DMS79 (cell line): ENCODE data around the gene KCNMA1.
"Not testable (repeated sequence)": the region's sequence is repeated elsewhere in the genome, so short reads cannot be mapped to it uniquely, and the experiment has no call there.

Experiments
- DNase-seq: peaks from one replicate; lab custom pipeline; 2025; lab: John Stamatoyannopoulos, UW

The KCNMA1 gene

DNA sequence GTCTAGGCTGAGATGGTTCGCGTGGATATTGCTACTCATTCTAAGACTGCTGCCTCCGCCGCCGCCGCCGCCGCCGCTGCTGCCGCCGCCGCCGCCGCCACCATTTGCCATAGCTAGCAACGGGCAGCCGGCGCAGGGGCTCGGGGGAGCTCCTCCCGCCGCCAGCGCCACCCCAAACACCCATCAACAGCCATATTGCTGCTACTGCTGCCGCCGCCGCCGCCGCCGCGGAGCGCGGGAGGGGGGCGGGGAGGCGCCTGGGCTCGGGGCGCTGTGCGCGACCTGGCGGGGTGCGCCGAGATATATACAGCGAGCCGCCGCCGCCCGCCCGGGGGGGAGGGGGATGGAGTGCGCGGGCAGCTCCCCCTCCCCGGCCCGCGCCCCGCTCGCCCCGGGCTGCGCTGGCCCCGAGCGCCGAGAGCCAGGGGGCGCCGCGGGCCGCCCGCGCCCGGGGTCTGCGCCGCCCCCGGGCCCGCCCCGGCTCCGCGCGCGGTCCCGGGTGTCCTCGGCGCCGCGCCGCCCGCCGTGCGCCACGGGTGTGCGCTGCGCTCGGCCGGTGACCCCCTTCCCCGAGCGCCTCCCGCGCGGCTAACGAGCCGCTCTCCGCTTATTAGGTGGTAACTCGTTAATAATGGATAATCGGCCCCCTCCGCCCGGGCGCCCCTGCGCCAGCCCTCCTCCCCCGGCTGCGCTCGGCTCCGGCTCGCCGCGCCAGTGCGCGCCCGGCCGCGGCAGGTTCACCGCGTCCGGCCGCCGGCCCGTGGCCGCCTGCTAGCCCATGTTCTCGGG lies at the start of gene KCNMA1:
TSS of gene KCNMA1 (minus strand) at position 277 of the 789 bp plus-strand sequence.
- no peak for DNase-seq

DNA sequence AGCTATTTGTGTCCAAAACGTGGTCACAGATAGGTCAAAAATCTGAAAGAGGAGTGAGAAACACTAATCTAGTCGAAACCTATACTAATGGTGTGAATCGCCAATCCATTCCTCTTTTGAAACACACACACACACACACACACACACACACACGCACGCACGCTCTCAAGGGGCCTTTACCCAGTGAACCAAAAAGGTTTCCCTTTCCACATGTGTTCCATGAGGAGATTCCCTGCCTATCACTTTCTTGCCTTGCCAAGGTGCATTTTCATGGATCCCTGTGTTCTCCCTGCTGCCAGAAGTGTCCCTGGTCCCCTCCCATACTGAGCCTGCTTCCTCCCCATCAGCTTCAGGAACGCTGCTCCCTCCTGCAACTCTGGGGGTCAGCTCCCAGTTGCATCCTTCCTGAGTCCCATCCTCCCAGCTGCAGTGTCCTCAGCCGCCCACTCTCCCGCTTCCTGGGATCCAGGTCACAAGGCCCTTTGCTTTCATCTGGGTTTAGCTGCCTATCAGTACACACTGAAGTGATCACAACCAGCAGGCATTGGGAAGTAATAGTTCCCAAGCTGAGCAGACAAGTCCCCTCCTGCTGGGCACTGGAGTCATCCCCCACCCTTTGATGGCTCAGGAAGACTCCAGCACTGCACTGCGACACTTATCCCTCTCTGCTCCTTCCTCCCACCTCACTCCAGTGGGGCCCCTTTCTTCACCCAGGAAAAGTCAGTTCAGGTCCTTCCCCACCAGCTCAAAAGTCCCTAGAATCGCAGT lies 49.2 kb upstream of the KCNMA1 start:
- no peak for DNase-seq

DNA sequence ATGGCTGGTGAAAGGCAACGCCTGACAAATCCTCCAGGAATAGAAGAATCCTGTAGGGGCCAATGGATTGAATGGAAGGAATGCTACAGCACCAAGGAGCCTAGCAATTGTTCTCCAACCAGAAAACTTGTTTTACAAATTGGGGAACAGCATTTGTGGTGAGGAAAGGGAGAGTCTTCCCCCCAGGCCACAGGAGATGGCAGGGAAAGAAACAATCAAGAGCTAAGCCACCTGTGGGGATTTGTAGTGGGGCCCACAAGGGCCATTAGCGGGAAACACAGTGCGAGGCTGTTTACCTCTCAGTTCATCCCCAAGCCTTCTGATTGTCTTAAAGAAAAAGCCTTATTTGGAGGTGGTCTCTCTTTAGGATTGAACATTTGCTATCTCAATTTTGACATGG lies 48.5 kb upstream of the KCNMA1 start:
- no peak for DNase-seq

DNA sequence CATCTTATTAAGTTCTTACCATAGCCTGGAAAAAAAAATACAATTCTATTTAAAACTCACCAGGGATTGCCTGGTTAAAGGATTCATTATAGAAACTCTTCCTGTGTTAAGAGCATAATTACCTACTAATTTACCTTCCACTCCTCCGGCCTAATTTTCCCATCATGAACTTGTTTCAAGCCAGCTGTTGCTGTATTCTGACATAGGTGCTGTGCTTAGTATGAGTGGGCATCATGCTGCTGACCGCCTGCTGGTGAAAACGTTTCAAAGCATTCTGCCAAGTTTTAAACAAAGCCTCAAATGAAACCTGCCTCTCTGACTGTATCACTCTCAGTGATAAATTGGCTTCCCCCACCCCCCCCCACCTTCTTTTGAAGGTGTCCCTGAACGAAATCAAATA lies 47.8 kb upstream of the KCNMA1 start:
- no peak for DNase-seq

DNA sequence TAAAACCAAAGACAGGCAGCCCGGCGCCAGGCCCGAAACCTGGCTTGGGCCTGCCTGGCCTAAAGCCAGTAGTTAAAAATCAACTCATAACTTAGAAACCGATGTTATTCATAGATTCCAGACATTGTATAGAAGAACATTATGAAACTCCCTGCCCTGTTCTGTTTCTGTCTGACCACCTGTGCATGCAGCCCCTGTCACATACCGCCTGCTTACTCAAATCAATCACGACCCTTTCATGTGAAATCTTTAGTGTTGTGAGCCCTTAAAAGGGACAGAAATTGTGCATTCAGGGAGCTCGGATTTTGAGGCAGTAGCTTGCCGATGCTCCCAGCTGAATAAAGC lies 45.5 kb upstream of the KCNMA1 start:
- DNase-seq = not testable (repeated sequence)

DNA sequence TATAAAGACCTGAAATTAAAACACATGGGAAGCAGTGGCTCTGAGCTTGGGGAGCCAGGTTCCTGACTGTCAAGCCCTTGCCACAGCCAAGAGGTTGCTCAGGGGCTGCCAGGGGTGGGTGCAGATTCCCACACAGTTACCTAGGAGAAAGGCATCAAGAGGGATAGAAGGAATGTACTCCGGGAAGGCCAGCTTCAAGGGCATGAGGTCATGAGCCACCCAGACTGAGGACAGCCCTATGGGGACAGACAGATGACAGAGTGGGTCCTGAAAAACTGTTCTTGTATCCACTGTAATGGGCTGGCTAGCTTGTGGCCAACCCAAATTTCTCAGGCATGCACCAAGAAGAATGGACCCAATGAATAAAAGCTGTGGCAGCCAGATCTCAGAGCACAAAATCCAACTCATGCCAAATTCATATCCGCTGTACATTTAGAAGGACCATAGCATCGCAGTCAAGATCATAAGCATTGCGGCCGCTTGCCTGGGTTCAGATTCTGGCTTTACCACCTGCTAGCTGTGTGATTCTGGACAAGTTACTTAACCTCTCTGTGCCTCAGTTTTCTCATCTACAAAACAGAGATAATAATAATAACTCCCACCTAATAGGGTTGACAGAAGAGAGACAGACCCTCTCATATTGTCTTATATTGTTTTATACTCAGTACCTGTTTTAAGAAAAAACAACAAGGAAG lies 44.9 kb upstream of the KCNMA1 start:
- no peak for DNase-seq

DNA sequence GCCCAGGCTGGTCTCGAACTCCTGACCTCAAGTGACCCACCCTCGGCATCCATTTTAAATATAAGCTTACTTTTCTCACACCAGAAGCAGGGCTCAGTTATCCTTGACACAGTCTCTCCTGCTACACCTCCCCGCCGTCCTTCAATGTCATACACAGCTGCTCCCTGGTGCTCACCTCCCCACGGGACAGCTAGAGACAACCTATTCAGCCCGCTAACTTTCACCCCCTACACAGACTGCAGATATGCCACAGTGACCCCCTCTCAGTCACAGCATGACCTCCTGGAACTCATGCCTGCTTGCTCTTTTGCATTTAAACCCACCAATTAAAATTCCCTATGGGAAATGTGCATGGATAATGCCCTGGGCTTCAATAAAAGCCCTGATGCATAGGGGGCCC lies 44.2 kb upstream of the KCNMA1 start:
- no peak for DNase-seq

DNA sequence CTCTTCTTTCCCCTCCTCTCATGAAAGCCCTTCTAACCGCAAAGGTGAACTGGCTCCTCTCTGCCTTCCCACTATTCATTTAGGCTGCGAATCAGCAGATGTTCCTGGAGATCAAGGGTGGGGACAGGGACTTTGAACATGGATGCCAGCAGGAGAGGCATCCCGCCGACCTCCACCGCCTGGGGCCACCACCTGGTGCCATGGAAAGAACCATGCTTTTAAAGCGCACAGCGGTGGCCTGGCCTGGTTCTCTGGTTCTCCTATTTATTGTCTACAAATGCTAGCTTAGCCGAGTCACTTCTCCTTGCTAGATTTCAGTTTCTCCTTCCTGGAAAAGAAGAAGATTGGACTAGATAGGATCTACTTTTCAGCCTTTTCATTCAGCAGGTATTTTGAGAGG lies 43.2 kb upstream of the KCNMA1 start:
- DNase-seq = no peak

DNA sequence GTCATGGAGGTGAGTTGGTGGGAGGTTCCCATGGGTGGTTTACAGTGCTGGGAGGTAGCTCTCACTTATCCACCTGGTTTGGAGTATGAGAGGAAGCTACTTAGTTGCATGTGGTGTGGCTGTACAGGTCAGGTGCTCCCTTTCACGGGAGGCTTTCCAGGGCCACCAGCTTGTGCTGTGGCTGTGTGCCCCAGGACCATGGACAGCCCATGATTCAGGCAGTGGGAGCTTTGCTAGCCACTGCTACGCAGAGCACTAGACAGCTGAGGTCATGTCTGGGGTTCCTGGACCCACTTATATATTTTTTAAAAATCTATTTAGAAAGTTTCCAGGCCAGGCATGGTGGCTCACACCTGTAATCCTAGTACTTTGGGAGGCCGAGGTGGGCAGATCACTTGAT lies 42.5 kb upstream of the KCNMA1 start:
- no peak for DNase-seq

DNA sequence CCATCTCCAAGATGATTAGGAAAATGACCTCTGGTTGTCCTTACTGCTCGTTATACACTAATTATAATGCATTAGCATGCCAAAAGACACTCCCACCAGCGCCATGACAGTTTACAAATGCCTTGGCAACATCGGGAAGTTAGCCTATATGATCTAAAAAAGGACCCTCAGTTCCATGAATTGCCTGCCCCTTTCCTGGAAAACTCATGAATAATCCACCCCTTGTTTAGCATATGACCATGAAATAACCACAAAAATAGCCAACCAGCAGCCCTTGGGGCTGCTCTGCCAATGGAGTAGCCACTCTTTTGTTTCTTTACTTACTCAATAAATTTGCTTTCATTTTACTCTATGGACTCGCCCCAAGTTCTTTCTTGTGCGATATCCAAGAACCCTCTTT lies 41.6 kb upstream of the KCNMA1 start:
- DNase-seq = no peak

DNA sequence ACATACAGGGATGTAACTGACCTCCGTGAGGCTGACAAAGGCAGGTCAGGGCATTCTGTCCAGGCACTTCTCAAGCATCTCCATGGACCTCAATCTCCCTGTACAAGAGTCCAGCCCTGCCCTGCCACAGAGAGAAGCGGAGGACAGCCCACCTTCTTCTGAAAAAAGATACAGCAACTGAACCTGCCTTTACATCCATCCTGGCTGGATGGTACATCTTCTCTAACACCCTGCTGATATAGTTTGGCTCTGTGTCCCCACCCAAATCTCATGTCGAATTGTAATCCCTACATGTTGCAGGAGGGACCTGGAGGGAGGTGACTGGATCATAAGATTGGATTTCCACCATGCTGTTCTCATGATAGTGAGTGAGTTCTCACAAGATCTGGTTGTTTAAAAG lies 40.5 kb upstream of the KCNMA1 start:
- DNase-seq = no peak

DNA sequence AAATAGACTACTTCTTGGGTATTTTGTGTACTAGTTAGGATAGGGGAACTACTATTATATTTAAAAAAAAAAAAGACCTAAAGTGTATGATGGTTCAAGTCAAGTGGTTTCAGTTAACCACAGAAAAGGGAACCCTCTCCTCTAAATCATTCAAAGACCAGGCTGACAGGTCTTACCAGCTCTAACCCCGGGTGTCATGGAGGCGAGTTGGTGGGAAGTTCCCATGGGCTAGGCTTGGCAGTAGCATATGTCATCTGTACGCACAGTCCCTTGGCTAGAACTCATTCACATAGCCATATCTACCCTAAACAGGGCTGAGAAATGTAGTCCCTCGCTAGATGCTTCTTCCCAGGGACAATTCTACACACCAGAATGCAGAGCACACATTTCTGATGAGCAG lies 37.7 kb upstream of the KCNMA1 start:
- DNase-seq = no peak

DNA sequence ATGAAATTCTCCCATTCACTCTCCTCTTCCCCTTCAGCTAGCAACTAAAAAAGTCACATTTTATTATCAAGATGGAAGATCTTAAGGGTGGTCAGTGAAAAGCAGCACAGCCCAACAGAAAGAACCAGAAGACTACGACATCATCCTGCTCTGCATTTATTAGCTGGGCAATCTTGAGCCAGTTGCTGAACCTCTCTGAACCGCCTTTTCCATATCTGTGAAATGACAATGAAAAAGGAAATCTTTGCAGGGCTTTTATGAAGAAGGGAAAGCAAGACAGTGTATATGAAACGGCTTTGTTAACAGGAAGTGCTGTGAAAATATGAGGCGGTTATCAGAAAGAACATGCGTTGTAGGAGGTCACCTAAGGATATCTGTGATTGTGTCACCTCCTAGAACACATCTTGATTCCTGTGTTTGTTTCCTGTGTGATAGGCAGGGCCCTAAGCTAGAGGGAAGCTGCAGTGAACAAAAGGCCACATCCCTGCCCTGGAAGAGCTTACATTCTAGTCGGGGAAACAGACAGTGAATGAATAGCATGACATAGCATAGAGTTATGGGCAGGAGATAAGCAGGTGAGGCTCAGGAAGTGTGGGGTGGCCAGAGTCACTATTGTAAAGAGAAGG lies 36.0 kb upstream of the KCNMA1 start:
- no peak for DNase-seq

DNA sequence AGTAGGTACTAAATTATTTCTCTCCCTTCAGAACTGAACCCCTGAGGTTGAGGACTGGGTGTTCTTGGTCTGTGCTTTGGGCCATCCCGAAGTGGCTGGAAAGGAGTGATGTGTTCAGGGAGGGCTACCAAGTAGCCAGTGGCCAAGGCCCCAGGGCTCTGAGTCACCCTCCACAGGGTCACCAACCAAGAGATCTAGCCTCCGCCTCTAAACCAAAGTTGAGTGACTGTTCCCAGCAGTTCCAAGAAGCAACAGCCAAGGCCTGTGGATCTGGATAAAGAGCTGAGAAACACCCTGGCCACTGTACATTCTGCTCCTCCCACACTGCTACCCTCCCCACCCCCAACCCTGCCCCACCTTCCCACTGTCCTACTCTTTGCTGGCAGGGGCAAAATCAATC lies 35.5 kb upstream of the KCNMA1 start:
- no peak for DNase-seq

DNA sequence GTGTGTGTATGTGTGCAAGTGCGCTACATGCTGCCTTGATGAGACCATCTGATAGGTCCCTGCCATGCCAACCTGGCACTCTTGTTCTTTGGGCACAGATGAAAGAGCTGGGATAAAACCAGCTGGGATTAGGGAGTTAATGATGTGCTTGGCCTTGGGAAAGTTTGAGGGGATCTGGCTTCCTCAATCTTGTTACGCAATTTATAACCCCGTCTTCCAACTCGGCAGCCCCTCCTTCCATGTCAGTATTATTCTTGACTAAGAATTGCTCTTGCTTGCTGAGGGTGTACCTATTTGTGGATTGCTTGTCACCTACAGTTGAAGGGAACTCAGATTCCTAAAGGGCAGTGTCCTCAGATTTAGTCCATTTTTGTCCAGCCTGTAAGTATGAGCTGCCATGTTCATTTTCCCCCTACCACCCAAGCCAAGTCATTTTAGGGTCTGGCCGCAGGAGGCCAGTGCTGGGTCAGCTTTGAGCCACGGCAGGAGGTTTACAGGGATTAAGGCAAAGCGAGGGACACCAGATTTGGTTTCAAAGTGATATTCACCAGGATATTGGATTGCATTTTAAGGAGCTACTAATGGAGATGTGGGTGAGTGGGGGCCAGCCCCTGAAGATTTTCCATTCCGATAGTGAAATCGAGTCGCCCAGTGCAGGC lies 34.1 kb upstream of the KCNMA1 start:
- no peak for DNase-seq

DNA sequence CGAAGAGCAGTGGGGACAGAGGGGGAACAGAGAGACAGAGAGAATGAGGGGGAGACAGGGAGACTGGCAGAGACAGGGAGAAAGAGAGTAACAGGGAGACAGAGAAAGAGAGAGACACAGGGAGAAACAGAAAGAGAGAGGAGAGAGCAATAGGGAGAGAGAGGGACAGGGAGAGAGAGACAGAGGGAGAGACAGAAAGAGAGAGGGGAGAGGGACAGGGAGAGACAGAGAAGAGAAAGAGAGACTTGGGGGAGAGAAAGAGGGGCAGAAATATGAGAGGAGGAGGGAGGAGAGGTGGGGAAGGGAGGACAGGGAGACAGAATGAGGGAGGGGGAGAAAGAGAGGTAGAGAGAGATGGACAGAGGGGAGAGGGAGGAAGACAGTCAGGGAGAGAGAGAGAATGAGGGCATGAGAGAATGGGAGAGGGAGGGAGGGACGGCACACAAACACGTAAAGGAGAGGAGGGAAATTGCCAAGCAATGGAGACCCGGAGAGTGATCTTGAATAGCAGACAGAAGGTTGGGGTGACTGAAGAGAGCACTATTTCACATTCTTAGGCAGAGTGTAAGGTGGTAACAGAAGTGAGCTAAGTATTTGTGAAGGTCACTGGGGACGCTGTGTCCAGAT lies 33.3 kb upstream of the KCNMA1 start:
- no peak for DNase-seq

DNA sequence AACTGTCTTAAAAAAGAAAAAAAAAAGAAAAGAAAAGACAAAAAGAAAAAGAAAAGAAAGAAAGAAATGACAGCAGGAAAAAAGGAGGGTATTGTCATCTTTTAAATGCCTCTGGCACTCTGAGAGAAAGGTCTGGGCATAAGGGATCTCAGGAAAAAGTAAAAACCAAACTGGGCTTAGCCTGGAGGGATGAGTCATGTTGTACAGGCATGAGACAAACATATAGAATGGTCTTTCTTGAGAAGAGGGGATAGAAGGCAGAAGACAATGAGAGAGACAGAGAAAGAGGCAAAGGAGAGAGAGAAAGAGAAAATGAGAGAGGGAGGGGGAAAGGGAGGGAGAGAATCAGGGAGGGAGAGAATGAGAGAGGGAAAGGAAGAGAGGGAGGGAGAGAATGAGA lies 32.3 kb upstream of the KCNMA1 start:
- DNase-seq = no peak

DNA sequence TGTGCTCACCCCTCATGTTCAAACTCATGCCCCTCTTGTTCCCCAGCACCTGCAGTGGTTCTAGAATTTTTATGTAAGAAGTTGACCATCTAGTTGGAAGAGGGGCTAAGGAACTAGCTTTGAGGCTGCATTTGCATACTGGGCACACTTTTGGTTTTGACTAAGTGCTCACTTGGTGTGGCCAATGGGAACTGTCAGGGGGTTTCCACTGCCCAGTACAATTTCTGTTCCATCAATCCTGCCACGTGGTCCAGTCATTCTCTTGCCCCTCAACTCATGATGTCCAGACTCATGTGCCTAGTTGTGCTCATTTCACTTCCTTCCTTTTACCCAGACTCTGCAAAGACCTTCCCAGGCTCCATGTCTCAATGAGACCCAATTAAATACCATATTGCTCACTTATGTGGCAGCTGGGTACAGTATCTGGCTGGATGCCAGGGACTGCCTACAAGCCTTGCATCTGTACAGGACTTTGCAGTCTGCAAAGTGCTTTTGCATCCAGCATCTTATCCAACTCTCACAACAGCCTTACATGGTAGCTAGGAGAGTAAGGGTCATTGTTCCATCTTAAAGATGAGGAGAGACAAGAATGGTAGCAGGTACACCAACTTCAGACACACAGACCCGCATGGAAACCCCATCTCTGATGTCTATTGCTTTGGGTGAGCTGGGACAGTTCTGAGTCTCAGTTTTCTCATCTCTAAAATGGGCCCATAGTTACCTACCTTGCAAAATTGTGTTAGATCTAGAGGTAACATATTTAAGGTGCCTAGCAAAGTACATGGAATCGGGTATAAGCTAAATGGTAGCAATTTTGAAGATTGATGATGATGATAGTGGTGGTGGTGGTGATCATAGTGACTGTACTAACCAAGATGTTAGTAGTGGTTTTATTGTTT lies 30.1 kb upstream of the KCNMA1 start:
- DNase-seq = no peak

DNA sequence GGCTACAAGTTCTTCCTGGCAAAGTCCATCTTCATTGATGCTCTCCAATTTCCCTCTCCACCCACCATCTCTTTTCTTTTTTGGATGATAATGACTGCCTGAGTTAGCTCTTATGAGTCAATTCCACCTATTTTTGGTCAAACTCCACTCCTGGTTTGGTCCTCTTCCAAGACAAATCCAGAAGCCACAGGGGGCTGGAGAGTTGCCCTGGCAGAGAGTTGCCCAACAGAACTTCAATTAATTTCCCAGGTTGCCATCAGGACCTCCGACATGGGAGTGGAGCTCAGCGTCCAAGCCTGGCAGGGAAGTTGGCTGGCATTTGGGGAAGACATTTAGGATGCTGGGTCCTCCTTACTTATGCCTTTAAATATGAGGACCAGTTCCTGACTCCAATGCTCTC lies 29.2 kb upstream of the KCNMA1 start:
- no peak for DNase-seq

DNA sequence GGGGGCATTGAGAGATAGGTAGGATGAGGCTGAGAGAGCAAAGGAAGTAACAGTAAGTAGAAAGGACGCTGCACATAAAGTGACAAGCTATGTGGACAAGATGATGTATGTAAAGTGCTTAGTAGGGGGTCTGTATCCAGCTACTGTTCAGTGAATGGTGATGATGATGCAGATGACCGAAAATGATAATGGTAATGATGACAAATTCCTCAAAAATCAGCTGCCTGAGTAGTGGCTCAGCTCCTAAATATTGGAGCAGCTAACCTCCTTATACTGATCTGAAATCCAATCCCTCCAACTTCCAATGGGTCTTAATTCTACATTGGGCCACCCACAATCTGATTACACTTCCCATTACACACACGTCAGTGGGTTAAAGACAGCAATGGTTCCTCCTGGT lies 27.1 kb upstream of the KCNMA1 start:
- no peak for DNase-seq

DNA sequence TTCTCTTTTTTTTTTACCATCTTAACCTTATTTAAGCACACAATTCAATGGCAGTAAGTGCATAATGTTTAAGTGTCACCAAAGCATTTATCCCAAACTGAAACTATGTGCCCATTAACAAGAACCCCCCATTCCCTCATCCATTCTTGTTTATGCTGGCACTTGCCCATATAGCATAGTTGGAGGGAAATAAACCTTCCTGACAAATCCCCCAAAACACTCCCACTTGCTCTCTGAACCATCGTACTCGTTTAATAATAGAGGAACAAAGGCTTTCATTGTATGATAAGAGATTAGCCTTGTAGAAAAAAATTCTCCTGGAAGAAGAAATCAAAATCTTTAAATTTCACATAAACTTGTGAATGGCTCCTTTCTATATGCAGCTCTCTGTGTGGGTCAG lies 26.4 kb upstream of the KCNMA1 start:
- DNase-seq = no peak
